Stromal cell of bone marrow (primary cell): ENCODE results near the gene TUBB4A.

Experiments
- DNase-seq: peaks from one replicate; pipeline ENCODE4 v3.0.0-alpha.2; 2012; ENCODE audit warnings: low read depth

TUBB4A gene

GRCh38 chr19:6494438-6495036 lies 7.6 kb downstream of the TUBB4A start:
- no peak for DNase-seq

DNA sequence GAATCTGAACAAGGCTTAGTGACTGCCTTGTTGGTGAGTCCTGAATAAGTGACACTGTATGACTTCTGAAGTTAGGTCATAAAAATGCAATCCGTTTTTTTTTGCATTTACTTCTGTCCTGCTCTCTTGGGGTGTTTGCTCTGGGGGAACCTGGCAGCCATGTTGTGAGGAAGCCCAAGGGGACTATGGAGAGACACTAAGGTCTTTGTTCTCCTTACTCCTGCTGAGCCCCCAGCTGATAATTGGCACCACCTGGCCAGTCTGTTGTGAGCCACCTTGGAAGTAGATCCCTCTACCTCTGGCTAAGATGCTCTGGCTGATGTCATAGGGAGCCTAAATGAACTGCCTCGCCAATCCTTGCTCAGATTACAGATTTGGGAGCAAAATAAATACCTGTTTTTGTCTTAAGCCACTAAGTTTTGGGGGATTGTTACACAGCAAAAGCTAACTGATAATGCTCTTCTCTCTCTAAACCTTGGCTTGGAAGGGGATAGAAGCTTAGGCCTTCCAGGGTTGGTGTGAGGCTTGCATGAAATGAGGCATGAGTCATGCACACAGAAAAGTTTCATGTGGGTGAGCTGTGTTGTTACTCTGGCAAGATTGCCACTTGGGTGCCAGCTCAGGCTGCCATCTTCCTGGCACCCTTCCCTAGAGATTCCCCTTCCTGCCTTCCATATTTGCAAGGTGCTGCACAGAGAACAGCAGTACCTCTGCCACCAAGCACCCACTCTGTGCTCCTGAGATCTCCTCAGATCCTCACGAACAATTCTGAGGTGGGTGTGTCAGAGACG lies 10.1 kb downstream of the TUBB4A start:
- DNase-seq = no peak

DNA sequence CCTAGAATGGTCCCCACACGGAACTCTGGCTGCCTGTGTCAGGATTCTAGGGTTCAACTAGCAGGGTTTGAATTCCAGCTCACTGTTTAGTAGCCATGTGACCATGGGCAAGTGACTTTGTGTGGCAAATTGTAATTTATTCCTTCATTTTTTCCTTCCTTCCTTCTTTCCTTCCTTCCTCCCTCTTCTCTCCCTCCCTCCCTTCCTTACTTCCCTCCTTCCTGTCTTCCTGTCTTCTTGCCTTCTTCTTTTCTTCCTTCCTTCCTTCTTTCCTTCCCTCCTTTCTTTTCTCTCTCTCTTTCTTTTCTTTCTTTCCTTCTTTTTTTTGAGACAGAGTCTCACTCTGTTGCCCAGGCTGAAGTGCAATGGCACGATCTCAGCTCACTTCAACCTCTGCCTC lies 12.0 kb downstream of the TUBB4A start:
- DNase-seq = no peak

- no peak for DNase-seq
Observed at GRCh38 chr19:6489278-6490061, 12.6 kb downstream of the TUBB4A start.

DNA sequence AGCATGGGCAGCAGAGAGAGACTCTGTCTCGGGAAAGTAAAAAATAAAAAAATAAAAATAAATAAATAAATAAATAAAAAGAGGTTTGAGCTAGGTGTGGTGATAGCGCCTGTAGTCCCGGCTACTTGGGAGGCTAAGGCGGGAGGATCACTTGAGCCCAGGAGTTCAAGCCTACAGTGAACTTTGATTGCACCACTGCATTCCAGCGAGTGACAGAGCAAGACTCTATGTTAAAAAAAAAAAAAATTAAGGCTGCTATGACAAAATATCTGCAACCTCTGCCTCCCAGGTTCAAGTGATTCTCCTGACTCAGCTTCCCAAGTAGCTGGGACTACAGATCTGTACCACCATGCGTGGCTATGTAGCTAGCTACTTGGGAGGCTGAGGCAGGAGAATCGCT lies 17.3 kb downstream of the TUBB4A start:
- no peak for DNase-seq

- no peak for DNase-seq
Observed at GRCh38 chr19:6484230-6484629, 17.9 kb downstream of the TUBB4A start.

DNA sequence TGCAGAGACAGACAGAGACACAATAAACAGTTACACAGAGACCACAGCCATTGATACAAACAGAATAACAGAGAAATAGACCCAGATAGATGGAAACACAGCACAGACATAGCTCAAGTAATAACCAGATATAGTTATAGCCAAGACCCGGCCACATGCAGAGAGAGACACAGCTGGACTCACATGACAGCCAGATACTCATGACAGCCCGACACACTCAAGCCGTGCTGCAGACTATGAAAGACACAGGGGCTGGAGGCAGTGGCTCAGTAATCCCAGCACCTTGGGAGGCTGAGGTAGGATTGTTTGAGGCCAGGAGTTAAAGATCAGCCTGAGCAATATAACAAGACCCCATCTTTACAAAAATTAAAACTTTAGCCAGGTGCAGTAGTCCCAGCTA lies 18.9 kb downstream of the TUBB4A start:
- DNase-seq = no peak

- DNase-seq = no peak
Observed at GRCh38 chr19:6482343-6482686, 19.8 kb downstream of the TUBB4A start.

DNA sequence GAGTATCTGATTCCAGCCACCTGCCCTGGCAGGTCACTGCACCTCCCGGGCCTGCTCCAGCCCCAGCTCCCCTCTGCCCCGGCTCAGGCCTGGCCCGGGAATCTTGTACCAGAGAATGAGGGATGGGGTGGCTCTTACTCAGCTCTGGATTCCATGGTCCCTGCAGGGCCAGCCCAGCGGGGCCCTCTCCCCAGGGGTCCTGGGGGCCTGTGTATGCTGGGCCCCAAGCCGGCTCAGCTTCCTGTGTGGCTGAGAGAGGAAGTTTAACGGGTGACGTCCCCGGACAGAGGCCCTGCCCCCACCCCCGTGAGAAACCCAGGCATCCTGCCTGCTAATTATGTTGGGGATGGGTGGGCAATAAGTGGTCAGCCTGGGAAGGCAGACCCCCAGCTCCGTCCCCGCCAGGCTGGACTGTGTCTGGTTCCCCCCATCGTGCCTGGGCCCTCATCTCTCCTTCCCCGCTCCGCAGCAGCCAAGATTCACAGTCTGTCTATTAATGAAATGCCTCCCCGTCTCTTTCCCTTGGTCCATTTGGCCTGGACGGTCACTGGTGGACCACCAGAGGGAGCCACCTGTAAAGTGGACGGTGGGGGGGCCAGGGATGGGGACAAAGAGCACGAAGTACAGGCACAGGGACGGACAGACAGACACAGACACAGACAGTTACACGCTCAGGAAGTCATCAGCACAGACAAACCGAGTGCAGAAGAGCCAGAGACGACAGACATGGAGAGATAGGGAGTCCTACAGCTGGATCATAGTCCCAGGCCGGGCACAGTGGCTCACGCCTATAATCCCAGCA lies 20.4 kb downstream of the TUBB4A start, which contains the start of gene DENND1C:
Gene DENND1C, minus strand, starts transcription at position 247 of the 802 bp plus-strand sequence. Its CDS starts 92 bp downstream, at position 155.
- DNase-seq = no peak

DNA sequence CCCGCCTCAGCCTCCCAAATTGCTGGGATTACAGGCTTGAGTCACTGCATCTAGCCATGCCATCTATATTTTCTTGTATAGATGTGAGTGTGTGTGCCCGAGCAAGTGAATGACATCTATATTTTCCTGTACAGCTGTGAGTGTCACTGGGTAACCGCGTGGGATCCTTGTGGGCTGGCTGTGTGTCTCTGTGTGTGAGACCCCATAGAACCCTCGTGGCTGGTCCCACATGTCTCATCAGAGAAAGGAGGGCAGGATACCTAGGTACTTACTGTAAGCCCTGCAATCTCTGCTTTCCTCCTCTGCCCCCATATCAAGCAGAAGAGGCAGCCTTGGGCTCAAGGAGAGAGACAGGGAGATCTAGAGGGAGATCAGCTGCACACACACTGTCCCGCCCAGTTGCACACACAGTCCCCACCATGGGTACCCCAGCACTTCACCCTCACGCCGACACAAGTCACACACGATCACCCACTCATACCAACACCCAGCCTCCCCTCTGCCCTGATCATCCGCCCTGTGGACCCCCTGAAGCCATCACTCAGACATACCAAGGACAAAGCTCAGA lies 21.2 kb downstream of the TUBB4A start:
- no peak for DNase-seq

GRCh38 chr19:6479836-6480398 lies 22.2 kb downstream of the TUBB4A start:
- no peak for DNase-seq

DNA sequence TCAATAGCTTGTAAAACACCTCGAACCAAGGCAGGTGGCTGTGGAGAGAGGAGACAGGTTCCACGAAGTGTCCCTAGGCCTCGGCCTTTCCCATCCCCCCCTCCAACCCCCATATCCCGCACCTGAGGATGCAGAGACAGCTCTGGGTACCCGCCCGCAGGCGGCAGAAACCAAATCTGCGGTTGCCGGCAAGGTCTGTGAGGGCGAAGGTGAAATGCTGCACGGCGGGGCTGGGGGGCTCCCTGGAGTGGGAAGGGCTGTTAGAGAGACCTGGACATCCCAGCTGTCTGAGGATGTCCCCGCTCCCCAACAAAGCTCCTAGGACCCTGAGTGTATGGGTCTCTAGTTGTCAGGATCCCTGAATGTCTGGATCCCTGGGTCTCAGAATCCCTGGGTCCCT lies 23.3 kb downstream of the TUBB4A start:
- DNase-seq = no peak

DNA sequence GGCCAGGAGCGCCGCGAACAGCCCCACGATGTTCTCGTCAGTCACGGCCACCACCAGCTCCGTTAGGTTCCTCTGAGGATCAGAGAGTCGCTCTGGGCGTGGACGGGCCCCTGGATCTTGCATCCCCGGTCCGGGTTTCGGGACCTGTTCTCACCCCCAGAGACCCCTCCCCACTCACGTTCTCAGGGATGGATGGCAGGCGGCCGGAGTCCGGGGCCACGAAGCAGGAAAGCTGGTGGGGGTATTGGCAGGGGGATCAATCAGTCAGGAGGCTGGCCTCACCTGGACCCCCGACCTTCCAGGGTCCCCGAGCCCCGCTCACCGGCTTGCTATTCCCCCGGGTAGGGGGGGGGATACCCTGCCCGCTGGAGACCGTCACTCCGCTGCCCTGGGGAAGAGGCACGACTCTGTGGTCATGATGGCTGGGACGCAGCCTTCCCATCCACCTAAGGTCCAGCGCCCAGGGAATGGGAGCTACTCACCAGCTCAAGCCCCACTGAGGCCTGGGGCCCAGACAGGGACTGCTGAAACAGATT lies 25.1 kb downstream of the TUBB4A start:
- no peak for DNase-seq

DNA sequence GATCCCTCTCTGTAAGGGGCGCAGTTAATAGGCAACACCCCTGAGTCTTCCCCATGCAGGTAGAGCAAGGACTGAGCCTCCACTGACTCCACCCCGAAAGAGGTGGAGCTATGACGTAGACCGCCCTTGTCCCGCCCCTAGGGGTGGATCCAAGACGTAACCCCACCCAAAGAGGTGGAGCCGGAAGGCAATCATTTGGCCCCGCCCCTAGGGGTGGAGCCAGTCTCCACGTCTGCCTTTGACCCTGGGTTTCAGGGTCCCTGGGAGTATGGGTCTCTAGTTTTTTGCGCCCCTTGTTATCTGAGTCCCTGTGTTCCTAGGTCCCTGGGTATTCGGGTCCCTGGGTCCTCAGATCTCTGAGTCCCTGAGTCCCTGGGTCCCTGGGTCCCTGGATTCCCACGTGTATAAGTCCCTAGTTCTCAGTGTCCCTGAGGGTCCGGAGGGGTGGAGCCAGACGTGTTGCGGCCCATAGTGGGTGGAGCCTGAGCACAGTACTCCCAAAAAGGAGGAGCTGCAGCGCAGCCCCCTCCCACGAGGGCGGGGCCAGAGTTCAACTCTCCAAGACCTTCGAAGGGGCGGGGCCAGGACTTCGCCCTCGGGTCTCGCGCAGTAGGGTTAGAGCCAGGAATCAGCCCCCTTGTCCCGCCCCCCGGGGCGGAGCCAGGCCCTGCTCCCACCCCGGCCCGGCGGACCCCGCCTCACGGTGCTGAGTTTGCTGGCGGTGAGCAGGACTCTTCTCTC lies 25.8 kb downstream of the TUBB4A start:
- DNase-seq = no peak

DNA sequence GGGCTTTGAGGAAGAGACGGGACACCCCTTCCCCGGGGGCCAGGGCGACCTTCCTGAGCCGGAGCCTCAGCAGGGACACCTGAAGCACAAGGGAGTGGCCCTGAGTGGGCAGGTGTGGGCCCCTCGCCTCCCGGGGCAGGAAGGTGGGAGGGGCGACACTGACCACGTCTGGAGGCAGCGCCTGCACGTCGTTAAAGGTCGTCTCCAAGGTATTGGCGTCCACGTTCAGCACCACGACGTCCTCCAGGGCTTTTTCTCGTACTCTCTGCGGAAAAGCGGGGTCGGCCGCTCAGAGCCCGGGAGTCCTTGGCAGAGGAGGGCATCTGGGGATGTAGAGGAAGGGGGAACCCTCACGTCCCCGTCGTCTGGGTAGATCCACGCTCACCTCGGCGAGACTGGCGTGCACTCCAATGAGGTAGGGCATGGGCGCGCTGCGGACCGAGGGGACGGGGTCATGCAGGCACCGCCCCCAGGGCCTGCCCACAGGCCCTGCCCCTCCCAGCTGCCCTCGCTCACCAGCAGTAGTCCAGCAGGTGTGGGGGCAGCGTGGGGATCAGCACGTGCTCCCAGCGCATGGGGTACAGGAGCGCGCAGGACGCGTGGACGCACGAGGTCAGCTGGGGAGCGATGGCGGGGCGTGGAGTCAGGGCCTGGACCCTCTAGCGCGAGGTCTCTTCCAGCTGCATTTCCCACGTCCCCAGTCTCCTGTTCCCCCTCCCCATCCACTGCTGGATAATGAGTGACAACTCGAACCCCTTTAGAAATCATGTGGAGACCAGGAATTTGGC lies 26.6 kb downstream of the TUBB4A start:
- no peak for DNase-seq

GRCh38 chr19:6473647-6474046 lies 28.5 kb downstream of the TUBB4A start:
- DNase-seq = no peak

DNA sequence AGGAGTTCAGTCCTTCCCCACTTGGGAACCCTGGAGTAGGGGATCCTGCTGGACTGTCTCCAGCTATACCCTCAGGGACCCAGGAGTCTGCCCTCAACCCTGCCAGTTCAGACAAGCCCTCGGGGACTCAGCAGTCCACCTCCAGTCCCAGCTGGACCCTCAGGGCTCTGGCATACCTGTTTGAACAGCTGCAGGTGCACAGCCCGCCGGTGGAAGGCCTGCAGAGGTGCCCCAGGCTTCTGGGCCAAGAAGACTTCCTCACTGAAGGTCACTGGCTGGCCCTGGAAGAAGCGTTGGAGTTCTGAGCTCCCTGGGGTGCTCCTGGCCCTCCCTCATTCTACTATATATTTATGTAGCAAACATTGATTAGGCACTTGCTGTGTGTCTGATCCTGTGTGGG lies 29.4 kb downstream of the TUBB4A start:
- DNase-seq = no peak

GRCh38 chr19:6471076-6471475 lies 31.0 kb downstream of the TUBB4A start:
- DNase-seq = no peak

DNA sequence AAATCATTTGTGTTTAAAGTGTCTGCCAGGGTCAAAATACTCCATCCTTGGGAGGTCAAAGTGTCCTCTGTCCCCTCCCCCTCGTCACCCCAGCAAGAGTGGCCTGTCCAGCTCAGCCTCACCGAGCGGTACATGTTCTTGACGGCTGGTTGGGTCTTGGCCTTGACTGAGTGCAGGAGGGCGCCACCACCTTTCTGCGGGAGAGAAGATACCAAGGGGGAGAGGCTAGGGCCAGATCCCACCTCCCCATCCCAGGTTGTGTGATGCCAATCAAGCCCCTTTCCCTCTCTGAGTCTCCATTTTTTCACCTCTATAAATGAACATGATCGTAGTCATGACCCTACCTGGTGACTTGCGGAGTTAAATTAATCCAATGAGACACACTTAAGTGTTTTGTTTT lies 31.9 kb downstream of the TUBB4A start:
- no peak for DNase-seq

- DNase-seq = no peak
Observed at GRCh38 chr19:6467384-6467783, 34.7 kb downstream of the TUBB4A start.
